Endothelial cell of hepatic sinusoid (primary cell): Measurements from ENCODE around the gene SMYD3.
"Not testable (repeated sequence)": the region's sequence is repeated elsewhere in the genome, so short reads cannot be mapped to it uniquely, and the experiment has no call there.

Source experiments
- in situ Hi-C: cut with HindIII; loops from 2 replicates; pipeline ENCODE4 v1.10.0; 2017; ENCODE audit warnings: low sequenced_read_pairs

The SMYD3 gene

GRCh38 chr1:245718951-245719350, 788.1 kb downstream of the SMYD3 start:
- in situ Hi-C loops: loop anchor here (5.0 kb wide), 1 partner anchor 67 kb away; no protein-coding TSS in a partner anchor

- in situ Hi-C loops: loop anchor here (5.0 kb wide), 1 partner anchor 66 kb away; no protein-coding TSS in a partner anchor
These were observed 789.0 kb downstream of the SMYD3 start for GRCh38 chr1:245718123-245718522.

- in situ Hi-C loops: loop anchor here (5.0 kb wide), 1 partner anchor 65 kb away; no protein-coding TSS in a partner anchor
These were observed 789.5 kb downstream of the SMYD3 start for GRCh38 chr1:245717611-245718010.

GRCh38 chr1:245716561-245716960, 790.5 kb downstream of the SMYD3 start:
- in situ Hi-C loops: loop anchor here (5.0 kb wide), 1 partner anchor 64 kb away; no protein-coding TSS in a partner anchor

GRCh38 chr1:245715970-245716369, 791.1 kb downstream of the SMYD3 start:
- in situ Hi-C loops: loop anchor here (5.0 kb wide), 1 partner anchor 64 kb away; no protein-coding TSS in a partner anchor

GRCh38 chr1:245715291-245715701, 791.8 kb downstream of the SMYD3 start:
- in situ Hi-C loops: loop anchor here (5.0 kb wide), 1 partner anchor 63 kb away; no protein-coding TSS in a partner anchor

GRCh38 chr1:245714027-245714426, 793.1 kb downstream of the SMYD3 start:
- in situ Hi-C loops: not testable (repeated sequence)

GRCh38 chr1:245710961-245711903, 795.8 kb downstream of the SMYD3 start:
- in situ Hi-C loops: no loop called here

- in situ Hi-C loops: no loop called here
These were observed 799.1 kb downstream of the SMYD3 start for GRCh38 chr1:245707941-245708340.

- in situ Hi-C loops: no loop called here
These were observed 802.3 kb downstream of the SMYD3 start for GRCh38 chr1:245704765-245705164.

- in situ Hi-C loops: no loop called here
These were observed 802.7 kb downstream of the SMYD3 start for GRCh38 chr1:245704341-245704740.

- in situ Hi-C loops: no loop called here
These were observed 804.7 kb downstream of the SMYD3 start for GRCh38 chr1:245702346-245702745.

- in situ Hi-C loops: no loop called here
These were observed 805.4 kb downstream of the SMYD3 start for GRCh38 chr1:245701631-245702030.

GRCh38 chr1:245700631-245701030, 806.4 kb downstream of the SMYD3 start:
- in situ Hi-C loops: no loop called here
